ENCODE results near the gene PTPN6. TPM values are rescaled to one million over a fixed set of nuclear protein-coding genes. Genes with fewer than 3 reads are reported as not detected.

PTPN6 gene
- total and polyA plus RNA-seq, 2 of the 8 experiments (the other 6 are each of a cell fraction or from before 2014, with no cell fraction given): 16.3 to 28.4 TPM

DNA sequence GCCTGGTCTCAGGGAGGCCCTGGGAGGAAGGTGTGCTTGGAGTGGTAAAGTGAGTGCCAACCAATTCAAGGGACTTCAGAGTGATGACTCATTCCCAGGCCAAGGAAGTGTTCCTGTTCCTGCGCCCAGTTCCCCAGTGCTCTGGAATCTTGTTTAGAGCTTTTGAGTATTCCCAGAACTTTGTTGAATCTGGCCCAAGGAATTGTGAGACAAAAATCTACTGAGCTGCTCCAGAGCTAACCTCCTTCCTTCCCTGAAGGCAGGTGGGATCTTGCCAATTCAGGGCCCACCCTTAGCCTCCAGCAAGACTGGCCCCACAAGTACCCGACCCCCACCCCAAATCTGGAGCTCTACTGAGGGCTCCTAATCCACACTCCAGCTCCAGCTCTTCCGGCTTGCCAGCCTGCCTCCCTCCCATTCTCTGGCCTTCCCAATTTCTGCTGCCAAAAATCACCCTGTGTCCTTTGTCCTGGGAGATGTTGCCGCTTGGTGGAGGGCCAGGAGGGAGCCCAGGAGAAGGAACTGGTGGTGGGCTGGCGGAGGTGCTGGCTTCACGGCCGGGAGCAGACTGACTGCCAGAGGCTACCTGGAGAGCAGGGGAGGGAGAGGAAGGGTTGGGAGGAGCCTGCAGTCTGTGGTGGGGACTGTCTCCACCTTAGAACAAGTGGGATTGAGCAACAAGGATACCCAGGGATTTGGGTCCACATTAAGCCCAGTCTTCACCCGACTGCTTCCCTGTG, 25.4 kb upstream of the PTPN6 start (continued):
- TF ChIP-seq EGR1 (IDR thresholded peaks at IDR 0.05; ENCODE audit: borderline replicate concordance, low read depth, low read length) (peak; percentile 47; the same call in 1 of the 2 replicates), SIRT6 (IDR thresholded peaks at IDR 0.05; ENCODE audit: low read length) (no peak), ASH2L (IDR thresholded peaks at IDR 0.05; ENCODE audit: low read length) (peak; percentile 38), BACH1 (IDR thresholded peaks at IDR 0.05; ENCODE audit: low read length) (no peak), GTF2F1 (IDR thresholded peaks at IDR 0.05; ENCODE audit: borderline replicate concordance, low read depth, low read length) (no peak), CREB1 (IDR thresholded peaks at IDR 0.05) (no peak), GABPA (IDR thresholded peaks at IDR 0.05; ENCODE audit: borderline replicate concordance, insufficient read depth, low read length) (no peak), SIX5 (IDR thresholded peaks at IDR 0.05; ENCODE audit: low read depth, low read length) (no peak), CHD2 (IDR thresholded peaks at IDR 0.05; ENCODE audit: low read length) (no peak), JUND (IDR thresholded peaks at IDR 0.05; ENCODE audit: low read length) (peak; percentile 92), SUZ12 (IDR thresholded peaks at IDR 0.05; ENCODE audit: low read length) (no peak), RXRA (IDR thresholded peaks at IDR 0.05; ENCODE audit: insufficient read depth, low read depth, low read length) (no peak), CTBP2 (IDR thresholded peaks at IDR 0.05; ENCODE audit: borderline replicate concordance, insufficient read depth, insufficient read length, low read length) (peak; percentile 70), TAF1 (IDR thresholded peaks at IDR 0.05; ENCODE audit: low read depth, low read length) (peak; percentile 22; the same call in 1 of the 2 replicates), KDM4A (IDR thresholded peaks at IDR 0.05; ENCODE audit: low read depth, low read length, severe bottlenecking) (no peak), HDAC6 (IDR thresholded peaks at IDR 0.05; ENCODE audit: low read depth, low read length) (no peak), POLR2A (IDR thresholded peaks at IDR 0.05; ENCODE audit: control extremely low read depth in 1 of 2, low read depth in 2 of 2, low read length in 2 of 2) (peak in 1 of 2 experiments; percentile 43; a peak in 1 of 3 replicates), NANOG (IDR thresholded peaks at IDR 0.05; ENCODE audit: insufficient read depth, low read depth, low read length, poor library complexity, severe bottlenecking) (no peak), PHF8 (conservative IDR thresholded peaks at IDR 0.05; ENCODE audit: low read depth, low read length) (no peak), CBX8 (IDR thresholded peaks at IDR 0.05; ENCODE audit: borderline replicate concordance, low read depth, low read length) (no peak), BRCA1 (IDR thresholded peaks at IDR 0.05; ENCODE audit: low read depth, low read length) (no peak), SP2 (IDR thresholded peaks at IDR 0.05; ENCODE audit: low read length) (no peak)
- TF ChIP-seq, protein P1, sequence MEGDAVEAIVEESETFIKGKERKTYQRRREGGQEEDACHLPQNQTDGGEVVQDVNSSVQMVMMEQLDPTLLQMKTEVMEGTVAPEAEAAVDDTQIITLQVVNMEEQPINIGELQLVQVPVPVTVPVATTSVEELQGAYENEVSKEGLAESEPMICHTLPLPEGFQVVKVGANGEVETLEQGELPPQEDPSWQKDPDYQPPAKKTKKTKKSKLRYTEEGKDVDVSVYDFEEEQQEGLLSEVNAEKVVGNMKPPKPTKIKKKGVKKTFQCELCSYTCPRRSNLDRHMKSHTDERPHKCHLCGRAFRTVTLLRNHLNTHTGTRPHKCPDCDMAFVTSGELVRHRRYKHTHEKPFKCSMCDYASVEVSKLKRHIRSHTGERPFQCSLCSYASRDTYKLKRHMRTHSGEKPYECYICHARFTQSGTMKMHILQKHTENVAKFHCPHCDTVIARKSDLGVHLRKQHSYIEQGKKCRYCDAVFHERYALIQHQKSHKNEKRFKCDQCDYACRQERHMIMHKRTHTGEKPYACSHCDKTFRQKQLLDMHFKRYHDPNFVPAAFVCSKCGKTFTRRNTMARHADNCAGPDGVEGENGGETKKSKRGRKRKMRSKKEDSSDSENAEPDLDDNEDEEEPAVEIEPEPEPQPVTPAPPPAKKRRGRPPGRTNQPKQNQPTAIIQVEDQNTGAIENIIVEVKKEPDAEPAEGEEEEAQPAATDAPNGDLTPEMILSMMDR (IDR thresholded peaks at IDR 0.05; ENCODE audit: control extremely low read depth in 1 of 3, insufficient read depth in 1 of 3, low read depth in 1 of 3, low read length in 3 of 3): no peak
